GM23338 (cell line): ENCODE measurements around the gene MAD1L1.

Experiments
- CREB1 ChIP-seq: fragments of 250-450 bp; sonication (Bioruptor Pico); IDR thresholded peaks from 2 replicates; pipeline ENCODE4 v1.5.0; 2020; ENCODE audit warnings: low read depth, mild to moderate bottlenecking, moderate library complexity
- CTCF ChIP-seq, 2 experiments: fragments of 200-600 bp in 1 of 2; sonication (generic) in 1 of 2; conservative IDR thresholded peaks; 2 replicates each; pipeline versions ENCODE4 v1.5.1 to v1.6.1; 2016 to 2017; ENCODE audit warnings: antibody characterized with exemption in 2 of 2, low read depth in 2 of 2, mild to moderate bottlenecking in 2 of 2, moderate library complexity in 1 of 2
- EZH2 ChIP-seq: fragments of 200-600 bp; sonication (generic); IDR thresholded peaks from one replicate; pipeline ENCODE4 v1.8.0; 2017; ENCODE audit warnings: antibody characterized with exemption, mild to moderate bottlenecking, low read depth; ENCODE audit not compliant: unreplicated experiment
- JUNB ChIP-seq: IDR thresholded peaks from one replicate; pipeline ENCODE4 v1.6.1; 2016; ENCODE audit warnings: antibody characterized with exemption; ENCODE audit not compliant: unreplicated experiment

DNA sequence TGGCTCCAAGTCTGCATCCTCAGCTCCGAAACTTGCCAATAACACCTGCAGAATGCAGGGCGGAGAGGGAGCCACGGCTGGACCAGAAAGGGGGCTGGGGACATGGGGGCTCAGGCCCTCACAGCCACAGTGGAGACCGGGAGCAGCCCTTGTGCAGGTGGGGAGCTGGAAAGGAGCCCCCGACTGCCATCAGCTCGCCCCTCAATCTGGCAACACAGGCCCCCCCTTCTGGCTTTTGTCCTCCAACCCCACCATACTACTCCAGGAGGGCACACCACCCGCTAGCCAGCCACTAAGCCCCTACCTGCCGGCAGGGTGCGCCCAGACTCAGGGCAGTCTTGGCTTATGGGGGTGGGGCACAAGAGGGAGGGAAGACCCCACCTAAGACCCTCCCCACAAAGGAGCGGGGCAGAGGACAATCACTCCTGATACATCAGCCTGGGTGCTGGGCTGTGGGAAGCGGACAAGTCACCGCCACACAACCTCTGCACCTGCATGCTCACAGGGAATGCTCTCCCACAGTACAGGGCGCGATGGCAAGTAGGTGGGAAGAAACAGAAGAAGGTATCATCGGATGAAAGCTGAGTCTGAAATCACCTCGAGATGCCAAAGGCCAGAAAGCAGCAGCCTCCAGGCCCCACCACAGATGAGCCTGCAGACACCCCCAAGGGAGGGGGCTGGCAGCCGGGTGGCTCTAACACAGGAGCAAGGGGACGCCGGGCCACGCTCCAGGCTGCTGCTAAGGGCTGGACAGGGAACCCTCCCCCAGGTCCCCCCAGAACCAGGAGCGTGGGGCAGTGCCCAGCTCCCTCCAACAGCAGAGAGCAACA lies 297.4 kb downstream of the MAD1L1 start:
- TF ChIP-seq CTCF (conservative IDR thresholded peaks at IDR 0.05; ENCODE audit: low read depth in 2 of 2) (no peak), CREB1 (no peak), EZH2 (no peak), JUNB (no peak)
